CMK (cell line): ENCODE measurements around the gene PIM3.
A peak's percentile ranks its signal among the peaks of the same experiment; 100 is the strongest.

ENCODE experiments used
- DNase-seq: peaks from one replicate; pipeline ENCODE4 v3.0.0-alpha.2; 2010; ENCODE audit warnings: low read depth

The PIM3 gene

GRCh38 chr22:49956418-49956770, 4.2 kb upstream of the PIM3 start:
- no peak for DNase-seq

- DNase-seq: no peak
These were observed 3.4 kb upstream of the PIM3 start for GRCh38 chr22:49956914-49957825.

- DNase-seq: no peak
These were observed 2.7 kb upstream of the PIM3 start for GRCh38 chr22:49957826-49958365.

- DNase-seq: no peak
These were observed 2.1 kb upstream of the PIM3 start for GRCh38 chr22:49958366-49958921.

GRCh38 chr22:49958931-49959781, 1.4 kb upstream of the PIM3 start:
- no peak for DNase-seq

GRCh38 chr22:49959782-49960158, 802 bp upstream of the PIM3 start:
- DNase-seq: no peak

- no peak for DNase-seq
These were observed 531 bp downstream of the PIM3 start for GRCh38 chr22:49961005-49961600.

- DNase-seq: no peak
These were observed 1.0 kb downstream of the PIM3 start for GRCh38 chr22:49961601-49962011.

- peak; percentile 69 for DNase-seq
These were observed 1.6 kb downstream of the PIM3 start for GRCh38 chr22:49962012-49962750.

GRCh38 chr22:49962751-49963646, 2.4 kb downstream of the PIM3 start:
- DNase-seq: no peak

GRCh38 chr22:49963647-49964026, 3.1 kb downstream of the PIM3 start:
- DNase-seq: no peak

GRCh38 chr22:49964136-49965090, 3.8 kb downstream of the PIM3 start:
- DNase-seq: no peak

GRCh38 chr22:49965091-49966040, 4.8 kb downstream of the PIM3 start:
- DNase-seq: no peak

GRCh38 chr22:49966041-49966773, 5.6 kb downstream of the PIM3 start:
- DNase-seq: no peak

- no peak for DNase-seq
These were observed 6.5 kb downstream of the PIM3 start for GRCh38 chr22:49966774-49967705.

- DNase-seq: no peak
These were observed 7.2 kb downstream of the PIM3 start for GRCh38 chr22:49967706-49968208.
